ENCODE results near the gene AQP1.

DNA sequence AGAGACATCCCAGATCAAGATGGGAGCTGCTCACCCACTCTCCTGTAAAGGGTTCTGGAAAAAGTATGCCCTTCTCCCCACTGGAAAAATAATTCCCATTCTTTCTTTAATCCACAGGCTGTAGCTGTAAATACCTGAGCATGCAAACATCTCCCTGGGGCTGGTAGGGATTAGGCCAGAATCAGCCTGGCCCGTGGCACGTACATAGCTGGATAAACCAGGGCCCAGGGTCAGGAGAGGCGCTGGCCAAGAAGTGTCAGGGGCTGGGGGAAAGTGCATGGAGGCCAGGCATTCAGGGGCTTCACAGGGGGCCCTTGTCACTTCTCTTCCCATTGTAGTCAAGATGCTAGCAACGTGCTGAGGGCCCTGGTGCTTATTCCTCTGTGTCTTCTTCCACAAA lies 30.7 kb upstream of the AQP1 start:
- TF ChIP-seq, protein P1, sequence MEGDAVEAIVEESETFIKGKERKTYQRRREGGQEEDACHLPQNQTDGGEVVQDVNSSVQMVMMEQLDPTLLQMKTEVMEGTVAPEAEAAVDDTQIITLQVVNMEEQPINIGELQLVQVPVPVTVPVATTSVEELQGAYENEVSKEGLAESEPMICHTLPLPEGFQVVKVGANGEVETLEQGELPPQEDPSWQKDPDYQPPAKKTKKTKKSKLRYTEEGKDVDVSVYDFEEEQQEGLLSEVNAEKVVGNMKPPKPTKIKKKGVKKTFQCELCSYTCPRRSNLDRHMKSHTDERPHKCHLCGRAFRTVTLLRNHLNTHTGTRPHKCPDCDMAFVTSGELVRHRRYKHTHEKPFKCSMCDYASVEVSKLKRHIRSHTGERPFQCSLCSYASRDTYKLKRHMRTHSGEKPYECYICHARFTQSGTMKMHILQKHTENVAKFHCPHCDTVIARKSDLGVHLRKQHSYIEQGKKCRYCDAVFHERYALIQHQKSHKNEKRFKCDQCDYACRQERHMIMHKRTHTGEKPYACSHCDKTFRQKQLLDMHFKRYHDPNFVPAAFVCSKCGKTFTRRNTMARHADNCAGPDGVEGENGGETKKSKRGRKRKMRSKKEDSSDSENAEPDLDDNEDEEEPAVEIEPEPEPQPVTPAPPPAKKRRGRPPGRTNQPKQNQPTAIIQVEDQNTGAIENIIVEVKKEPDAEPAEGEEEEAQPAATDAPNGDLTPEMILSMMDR (conservative IDR thresholded peaks at IDR 0.05; ENCODE audit: low read depth, low read length): no peak
- no peak for TF ChIP-seq EZH2phosphoT487 (IDR thresholded peaks at IDR 0.05; ENCODE audit: borderline replicate concordance, low read length)

Data from PC-3 (cell line).